ENCODE results near the gene APBB2.

Gene APBB2

DNA sequence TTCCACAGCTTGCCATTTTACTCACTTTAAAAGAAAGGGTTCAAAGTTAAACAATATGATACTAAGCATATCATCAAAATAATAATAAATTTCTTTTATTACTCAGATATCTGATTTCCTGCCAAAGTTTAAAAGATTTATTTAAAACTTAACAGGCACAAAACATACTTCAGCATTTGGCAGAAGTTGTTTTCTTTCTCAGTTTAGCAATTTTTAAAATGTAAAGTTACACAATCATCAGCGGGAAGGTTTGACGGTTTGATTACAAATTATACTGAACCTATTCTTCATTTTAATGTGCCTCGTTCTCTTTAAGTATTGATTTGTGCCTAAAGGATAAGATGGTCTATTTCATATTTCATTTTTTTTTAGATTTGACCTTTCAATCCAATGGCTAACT lies 227.2 kb downstream of the APBB2 start:
- DNase-seq (ENCODE audit: low spot score): no peak
- TF ChIP-seq, protein P1, sequence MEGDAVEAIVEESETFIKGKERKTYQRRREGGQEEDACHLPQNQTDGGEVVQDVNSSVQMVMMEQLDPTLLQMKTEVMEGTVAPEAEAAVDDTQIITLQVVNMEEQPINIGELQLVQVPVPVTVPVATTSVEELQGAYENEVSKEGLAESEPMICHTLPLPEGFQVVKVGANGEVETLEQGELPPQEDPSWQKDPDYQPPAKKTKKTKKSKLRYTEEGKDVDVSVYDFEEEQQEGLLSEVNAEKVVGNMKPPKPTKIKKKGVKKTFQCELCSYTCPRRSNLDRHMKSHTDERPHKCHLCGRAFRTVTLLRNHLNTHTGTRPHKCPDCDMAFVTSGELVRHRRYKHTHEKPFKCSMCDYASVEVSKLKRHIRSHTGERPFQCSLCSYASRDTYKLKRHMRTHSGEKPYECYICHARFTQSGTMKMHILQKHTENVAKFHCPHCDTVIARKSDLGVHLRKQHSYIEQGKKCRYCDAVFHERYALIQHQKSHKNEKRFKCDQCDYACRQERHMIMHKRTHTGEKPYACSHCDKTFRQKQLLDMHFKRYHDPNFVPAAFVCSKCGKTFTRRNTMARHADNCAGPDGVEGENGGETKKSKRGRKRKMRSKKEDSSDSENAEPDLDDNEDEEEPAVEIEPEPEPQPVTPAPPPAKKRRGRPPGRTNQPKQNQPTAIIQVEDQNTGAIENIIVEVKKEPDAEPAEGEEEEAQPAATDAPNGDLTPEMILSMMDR (IDR thresholded peaks at IDR 0.05; ENCODE audit: extremely low read depth, missing control alignments): no peak

DNA sequence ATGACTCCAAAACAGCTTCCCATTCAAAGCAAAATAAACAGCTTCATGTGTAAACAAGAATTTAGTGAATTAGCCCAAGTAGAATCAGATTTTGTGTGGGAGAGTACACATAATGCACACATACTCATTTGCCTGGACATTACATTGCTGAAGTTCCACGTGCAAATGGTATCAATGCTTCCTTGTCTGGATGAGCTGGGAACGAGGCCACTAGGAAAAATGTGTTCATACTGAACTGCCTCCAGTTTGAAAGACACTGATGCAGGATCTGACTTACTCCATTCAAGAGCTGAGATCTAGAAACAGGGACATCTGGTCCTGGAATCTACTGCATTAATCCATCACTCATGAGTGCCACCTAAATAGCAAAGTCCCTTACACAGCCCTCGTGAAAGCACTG lies 228.0 kb downstream of the APBB2 start:
- TF ChIP-seq, protein P1 (IDR thresholded peaks at IDR 0.05; ENCODE audit: extremely low read depth, missing control alignments): no peak
- no peak for DNase-seq (ENCODE audit: low spot score)

DNA sequence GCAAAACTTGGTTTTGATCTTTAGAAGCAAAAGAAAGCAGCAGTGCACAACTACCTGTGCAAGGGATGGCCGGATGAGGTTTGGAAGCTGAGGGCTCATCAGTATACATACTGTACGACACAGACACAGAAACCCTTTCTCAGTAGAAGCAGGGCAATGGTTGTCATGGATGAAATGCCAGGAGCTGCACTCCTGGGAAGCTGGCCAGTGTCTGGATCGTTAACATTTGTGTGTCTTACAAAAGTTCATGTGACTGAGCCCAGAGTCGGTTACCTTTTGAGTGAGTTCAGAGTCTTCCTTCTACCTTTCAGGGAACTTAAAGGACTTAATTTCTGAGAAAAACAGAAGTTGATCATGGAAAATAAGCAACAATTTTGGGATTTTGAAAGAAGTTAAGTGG lies 230.3 kb downstream of the APBB2 start:
- TF ChIP-seq, protein P1 (IDR thresholded peaks at IDR 0.05; ENCODE audit: extremely low read depth, missing control alignments): no peak
- no peak for DNase-seq (ENCODE audit: low spot score)

DNA sequence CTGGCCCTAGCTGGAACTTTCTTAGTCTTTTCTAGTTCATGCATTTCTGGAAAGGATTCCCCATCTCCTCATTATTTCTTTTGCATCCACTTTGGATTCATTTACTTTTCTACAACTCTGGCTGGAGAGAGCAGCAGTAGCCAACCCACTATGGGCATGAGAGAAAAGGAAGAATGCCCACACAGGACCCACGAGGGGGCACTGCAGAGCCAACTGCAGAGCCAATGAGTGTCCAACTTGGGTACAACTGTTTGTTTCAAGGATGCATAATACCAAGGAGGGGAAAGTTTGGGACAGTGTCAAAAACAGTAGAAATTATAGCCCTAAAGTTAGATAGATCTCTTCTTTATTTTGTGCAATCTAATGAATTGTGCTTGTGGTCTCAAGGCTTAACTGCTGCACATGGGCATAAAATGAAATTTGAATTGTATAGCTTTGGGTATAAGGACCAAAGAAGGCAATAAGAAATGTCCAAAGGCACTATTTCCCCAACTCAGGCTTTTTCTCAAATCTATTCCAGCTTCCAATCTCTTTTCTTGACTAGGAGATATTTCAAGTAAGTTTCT lies 233.9 kb downstream of the APBB2 start:
- peak; percentile 10 for DNase-seq (ENCODE audit: low spot score)
- TF ChIP-seq, protein P1 (IDR thresholded peaks at IDR 0.05; ENCODE audit: extremely low read depth, missing control alignments): peak; percentile 13

DNA sequence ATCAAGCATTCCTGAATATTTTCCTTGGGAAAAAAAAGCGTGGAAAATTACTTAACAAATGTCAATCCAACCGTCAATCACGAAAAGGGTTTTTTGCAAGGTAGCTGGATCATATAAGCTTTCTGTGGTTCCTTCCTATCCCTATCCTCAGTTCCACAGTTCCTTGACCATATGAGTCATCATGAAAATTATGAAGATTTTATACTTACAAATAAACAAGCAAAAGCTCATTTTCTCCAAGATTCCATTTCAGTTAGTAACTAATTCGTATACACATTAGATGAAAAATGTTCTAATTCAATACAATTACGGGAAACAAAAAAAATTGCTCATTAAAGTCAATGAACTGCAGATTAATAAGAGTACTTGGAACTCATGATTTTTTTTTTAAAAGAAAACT lies 235.8 kb downstream of the APBB2 start:
- TF ChIP-seq, protein P1 (IDR thresholded peaks at IDR 0.05; ENCODE audit: extremely low read depth, missing control alignments): no peak
- no peak for DNase-seq (ENCODE audit: low spot score)

DNA sequence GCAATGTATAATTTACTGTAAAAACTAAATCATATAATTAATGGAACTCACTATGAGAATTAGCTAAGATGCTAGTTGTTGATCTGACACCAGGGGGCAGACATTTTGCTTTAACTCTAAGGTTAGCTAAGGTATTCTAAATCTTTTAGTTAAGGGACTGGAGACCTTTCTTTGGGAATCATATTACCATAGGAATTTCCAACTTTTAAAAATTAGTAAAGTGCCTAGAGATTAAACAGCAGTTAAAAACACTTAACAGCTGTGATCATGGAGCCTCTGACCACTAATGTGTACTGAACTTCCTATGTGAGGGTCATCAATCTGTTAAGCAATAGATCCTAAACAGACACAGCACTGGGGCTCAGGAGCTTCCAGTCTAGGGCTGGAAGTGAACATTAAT lies 238.0 kb downstream of the APBB2 start:
- TF ChIP-seq, protein P1 (IDR thresholded peaks at IDR 0.05; ENCODE audit: extremely low read depth, missing control alignments): peak; percentile 41
- DNase-seq (ENCODE audit: low spot score): peak; percentile 39

DNA sequence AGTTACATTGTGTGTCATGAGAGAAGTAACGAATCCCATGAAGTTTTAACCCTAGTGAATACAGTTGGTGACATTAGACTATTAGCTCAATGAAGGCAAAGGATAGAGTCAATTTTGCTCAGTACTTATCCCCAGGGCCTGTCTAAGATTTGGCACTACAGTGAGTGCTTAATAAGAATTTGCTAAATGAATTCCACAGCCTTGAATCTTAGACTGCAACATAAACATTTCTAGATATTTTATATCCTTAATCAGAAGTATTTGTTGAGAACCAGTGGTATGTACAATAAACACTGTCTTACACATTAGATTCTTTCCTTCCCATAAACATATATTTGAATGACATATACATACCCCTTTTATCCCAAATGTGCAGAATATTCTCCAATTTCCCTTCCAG lies 241.6 kb downstream of the APBB2 start:
- TF ChIP-seq, protein P1 (IDR thresholded peaks at IDR 0.05; ENCODE audit: extremely low read depth, missing control alignments): no peak
- DNase-seq (ENCODE audit: low spot score): no peak

Measured in GM20000 (cell line).